Measurements from ENCODE around the gene SDR42E1.
A peak's percentile ranks its signal among the peaks of the same experiment; 100 is the strongest.

The SDR42E1 gene

DNA sequence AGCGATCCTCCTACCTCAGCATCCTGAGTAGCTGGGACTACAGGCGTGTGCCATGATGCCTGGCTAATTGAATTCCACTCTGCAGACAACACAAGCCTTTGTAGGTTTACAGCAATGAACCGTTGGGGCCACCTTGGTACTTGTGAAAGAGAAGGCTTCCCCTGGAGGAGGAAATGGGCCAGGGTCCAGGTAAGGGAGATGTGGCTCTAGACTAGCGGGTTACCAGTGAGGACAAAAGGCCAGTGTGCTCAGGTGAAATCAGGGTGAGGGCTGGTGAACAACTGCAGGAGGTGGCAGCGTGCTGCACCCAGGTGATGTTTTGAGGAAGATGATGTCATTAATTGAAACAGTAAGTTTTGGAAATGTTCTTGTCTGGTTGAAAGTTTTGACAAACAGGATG, 6.7 kb downstream of the SDR42E1 start:
- in situ Hi-C loops (cut with HindIII; ENCODE audit: low pct_ligation_motif_present, low sequenced_read_pairs): no loop called here
- Histone ChIP-seq H3K36me3 (replicated peaks) (no peaks in the 10 kb centered on the region), H3K27ac (no peak overlapping the region), H3K4me3 (ENCODE audit: low read depth, low read length) (no peak overlapping the region), H3K27me3 (replicated peaks) (no peaks in the 10 kb centered on the region)
- DNase-seq: no peak
- TF ChIP-seq, protein P1, sequence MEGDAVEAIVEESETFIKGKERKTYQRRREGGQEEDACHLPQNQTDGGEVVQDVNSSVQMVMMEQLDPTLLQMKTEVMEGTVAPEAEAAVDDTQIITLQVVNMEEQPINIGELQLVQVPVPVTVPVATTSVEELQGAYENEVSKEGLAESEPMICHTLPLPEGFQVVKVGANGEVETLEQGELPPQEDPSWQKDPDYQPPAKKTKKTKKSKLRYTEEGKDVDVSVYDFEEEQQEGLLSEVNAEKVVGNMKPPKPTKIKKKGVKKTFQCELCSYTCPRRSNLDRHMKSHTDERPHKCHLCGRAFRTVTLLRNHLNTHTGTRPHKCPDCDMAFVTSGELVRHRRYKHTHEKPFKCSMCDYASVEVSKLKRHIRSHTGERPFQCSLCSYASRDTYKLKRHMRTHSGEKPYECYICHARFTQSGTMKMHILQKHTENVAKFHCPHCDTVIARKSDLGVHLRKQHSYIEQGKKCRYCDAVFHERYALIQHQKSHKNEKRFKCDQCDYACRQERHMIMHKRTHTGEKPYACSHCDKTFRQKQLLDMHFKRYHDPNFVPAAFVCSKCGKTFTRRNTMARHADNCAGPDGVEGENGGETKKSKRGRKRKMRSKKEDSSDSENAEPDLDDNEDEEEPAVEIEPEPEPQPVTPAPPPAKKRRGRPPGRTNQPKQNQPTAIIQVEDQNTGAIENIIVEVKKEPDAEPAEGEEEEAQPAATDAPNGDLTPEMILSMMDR (IDR thresholded peaks at IDR 0.05; ENCODE audit: low read depth, low read length, missing control alignments): no peak

DNA sequence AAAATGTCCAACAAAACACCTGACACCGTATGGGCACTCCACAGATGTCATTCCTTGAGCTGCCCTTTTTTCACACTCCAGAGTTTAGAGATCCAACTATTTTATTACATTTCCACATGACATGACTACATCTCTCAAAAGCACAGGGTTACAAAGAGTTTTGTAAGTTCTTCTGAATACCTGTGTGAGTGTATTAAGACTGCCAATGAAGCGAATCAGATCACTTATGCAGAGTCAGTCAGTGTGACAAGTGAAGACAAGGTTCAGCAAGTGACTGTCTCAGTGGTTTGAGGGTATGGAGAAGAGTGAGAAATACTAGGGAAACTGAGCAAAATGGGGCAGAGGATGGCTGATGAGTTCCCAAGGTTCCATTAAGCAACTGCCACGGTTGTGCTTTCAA, 8.4 kb downstream of the SDR42E1 start:
- TF ChIP-seq, protein P1 (IDR thresholded peaks at IDR 0.05; ENCODE audit: low read depth, low read length, missing control alignments): no peak
- H3K27me3 ChIP-seq (replicated peaks): no peaks in the 10 kb centered on the region
- H3K27ac ChIP-seq: no peak overlapping the region
- DNase-seq: no peak
- no peak overlapping the region for H3K4me3 ChIP-seq (ENCODE audit: low read depth, low read length)
- H3K36me3 ChIP-seq (replicated peaks): no peaks in the 10 kb centered on the region
- in situ Hi-C loops (cut with HindIII; ENCODE audit: low pct_ligation_motif_present, low sequenced_read_pairs): no loop called here

DNA sequence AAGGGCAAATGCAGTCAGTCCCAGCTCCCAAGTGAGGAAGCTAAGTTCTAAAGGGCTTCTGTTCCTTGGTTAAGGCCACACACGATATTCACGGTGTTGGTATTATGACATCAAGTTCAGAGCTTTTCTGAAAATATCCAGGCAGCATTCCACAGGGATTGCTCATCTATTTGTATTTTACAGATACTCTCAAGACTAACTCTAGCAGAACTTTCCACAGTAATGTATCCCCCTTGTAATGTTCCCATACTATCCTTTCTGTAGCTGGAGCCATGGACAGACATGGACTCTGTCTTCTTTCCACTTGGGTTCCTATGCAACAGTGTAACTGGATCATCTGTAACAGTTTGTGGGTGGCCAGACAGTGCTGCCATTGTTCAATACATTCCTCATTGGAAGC, 13.5 kb downstream of the SDR42E1 start:
- peak overlapping the region; percentile 49 for H3K27ac ChIP-seq
- no peak overlapping the region for H3K4me3 ChIP-seq (ENCODE audit: low read depth, low read length)
- no peaks in the 10 kb centered on the region for H3K36me3 ChIP-seq (replicated peaks)

DNA sequence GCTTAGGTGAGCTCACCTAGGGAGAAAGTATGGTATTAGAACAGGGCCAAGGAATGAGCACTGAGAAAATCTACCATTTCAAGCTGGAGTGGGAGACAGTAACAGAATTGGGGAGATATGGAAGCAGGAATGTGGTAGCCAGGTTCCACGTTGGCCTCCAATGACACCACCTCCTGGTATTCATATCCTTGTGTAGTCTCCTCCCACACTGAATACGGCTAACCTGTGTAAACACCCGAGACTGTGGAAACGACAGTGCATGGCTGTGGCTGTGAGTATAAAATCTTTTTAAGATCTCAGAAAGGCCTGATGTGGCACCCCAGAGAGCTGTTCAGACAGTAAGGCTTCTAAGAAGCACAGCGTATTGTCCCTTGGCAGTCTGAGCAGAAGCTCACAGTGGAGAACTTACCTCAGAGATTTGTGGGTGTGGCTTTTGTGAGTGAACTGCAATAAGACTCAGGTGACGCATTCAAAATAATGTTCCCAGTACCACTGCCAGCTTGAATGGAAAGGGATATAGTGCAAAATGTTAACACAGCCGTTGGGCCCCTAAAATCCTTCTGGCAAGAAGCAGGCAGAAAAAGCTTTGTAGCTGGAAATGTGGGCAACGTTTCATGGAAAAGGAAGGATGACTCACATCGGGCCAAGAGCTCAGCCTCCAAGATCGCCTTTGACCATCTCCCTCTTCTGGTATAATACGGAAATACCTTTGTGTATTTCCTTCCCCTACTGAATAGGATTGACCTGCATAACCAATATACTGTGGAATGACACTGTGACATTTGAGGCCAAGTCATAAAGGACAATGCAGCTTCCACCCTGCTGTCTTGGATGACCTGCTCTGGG, 14.4 kb downstream of the SDR42E1 start:
- Histone ChIP-seq H3K4me3 (ENCODE audit: low read depth, low read length) (no peak overlapping the region), H3K27me3 (replicated peaks) (no peaks in the 10 kb centered on the region), H3K36me3 (replicated peaks) (no peaks in the 10 kb centered on the region), H3K27ac (peak overlapping the region; percentile 49)
- in situ Hi-C loops (cut with HindIII; ENCODE audit: low pct_ligation_motif_present, low sequenced_read_pairs): no loop called here
- peak; percentile 56 for DNase-seq
- TF ChIP-seq, protein P1 (IDR thresholded peaks at IDR 0.05; ENCODE audit: low read depth, low read length, missing control alignments): peak; percentile 65

More for the DNA sequence above, 13.5 kb downstream of the SDR42E1 start:
- TF ChIP-seq, protein P1 (IDR thresholded peaks at IDR 0.05; ENCODE audit: low read depth, low read length, missing control alignments): no peak
- peak; percentile 88 for DNase-seq
- in situ Hi-C loops (cut with HindIII; ENCODE audit: low pct_ligation_motif_present, low sequenced_read_pairs): no loop called here
- H3K27me3 ChIP-seq (replicated peaks): no peaks in the 10 kb centered on the region

DNA sequence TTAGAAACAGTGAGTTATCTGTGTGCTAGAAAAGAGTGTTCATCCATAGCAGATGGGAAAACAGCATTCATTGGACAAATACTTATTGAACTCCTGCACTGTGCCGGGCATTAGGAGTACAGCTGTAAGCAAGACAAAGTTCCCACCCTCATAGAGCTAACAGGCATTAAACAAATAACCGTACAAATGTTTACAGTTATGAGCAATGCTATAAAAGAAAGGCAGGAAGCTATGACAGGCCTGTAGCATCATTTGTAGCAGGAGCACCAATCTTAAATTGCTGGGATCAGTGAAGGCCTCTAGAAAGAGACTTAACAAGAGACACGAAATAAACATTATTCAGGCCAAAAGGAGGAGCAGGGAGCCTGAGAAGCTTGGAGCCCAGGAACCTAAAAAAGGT, 15.6 kb downstream of the SDR42E1 start:
- Histone ChIP-seq H3K27me3 (replicated peaks) (no peaks in the 10 kb centered on the region), H3K27ac (no peak overlapping the region), H3K36me3 (replicated peaks) (no peaks in the 10 kb centered on the region), H3K4me3 (ENCODE audit: low read depth, low read length) (no peak overlapping the region)
- no peak for DNase-seq
- in situ Hi-C loops (cut with HindIII; ENCODE audit: low pct_ligation_motif_present, low sequenced_read_pairs): no loop called here
- TF ChIP-seq, protein P1 (IDR thresholded peaks at IDR 0.05; ENCODE audit: low read depth, low read length, missing control alignments): no peak
